Measurements from ENCODE around the gene WDR33. TPM values are rescaled to one million over a fixed set of nuclear protein-coding genes. Genes with fewer than 3 reads are reported as not detected.

Gene WDR33
- total and polyA plus RNA-seq, 2 of the 13 experiments (the other 11 are each of a cell fraction or from before 2014, with no cell fraction given), result 54.9 to 78.2 TPM

DNA sequence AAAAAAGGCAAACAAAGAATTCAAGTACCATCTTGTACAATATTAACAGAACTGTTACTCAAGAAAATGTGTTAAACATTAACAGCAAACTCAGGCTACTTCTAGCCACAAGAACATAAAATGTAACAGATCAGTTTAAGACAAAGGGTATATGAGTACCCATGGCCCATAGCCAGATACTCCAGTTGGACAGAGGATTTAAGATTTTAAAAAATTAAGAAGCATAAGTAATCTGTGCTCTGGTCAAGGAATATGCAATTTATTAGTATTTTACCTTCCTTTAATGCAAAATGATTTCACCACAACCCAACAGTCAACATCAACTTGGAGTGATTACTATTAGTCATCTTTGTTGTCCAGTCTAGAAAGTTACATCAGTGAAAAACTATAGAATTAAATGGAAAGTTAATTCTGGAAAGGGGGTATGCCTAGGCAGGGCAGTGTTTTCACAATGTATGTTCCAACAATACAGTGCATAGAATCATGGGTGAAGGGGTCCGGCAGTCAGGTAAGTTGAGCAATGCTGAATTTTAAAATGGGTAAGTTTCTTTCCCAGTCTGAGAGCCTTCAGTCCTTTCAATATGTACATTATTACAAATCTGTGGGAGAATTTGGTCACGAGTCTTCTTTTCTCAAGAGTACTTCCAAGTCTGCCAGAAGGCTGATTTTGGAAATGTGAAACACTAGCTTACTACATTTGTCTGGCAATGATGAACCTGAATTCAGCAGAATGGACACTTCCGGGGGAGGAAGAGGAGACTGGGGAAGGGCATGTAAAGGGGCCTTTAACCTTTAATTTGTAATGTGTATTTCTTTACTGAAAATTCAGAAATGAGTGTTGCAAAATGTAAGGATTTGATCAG is 75.2 kb downstream of the WDR33 start (continued):
- TF ChIP-seq, protein P1, sequence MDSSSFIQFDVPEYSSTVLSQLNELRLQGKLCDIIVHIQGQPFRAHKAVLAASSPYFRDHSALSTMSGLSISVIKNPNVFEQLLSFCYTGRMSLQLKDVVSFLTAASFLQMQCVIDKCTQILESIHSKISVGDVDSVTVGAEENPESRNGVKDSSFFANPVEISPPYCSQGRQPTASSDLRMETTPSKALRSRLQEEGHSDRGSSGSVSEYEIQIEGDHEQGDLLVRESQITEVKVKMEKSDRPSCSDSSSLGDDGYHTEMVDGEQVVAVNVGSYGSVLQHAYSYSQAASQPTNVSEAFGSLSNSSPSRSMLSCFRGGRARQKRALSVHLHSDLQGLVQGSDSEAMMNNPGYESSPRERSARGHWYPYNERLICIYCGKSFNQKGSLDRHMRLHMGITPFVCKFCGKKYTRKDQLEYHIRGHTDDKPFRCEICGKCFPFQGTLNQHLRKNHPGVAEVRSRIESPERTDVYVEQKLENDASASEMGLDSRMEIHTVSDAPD (CRISPR knock-in tag; IDR thresholded peaks at IDR 0.05), result no peak
- TF ChIP-seq FOXJ3 (CRISPR knock-in tag; IDR thresholded peaks at IDR 0.05; ENCODE audit: borderline replicate concordance), result peak; percentile 44; the same call in 1 of the 2 replicates
- no peak for TF ChIP-seq ZNF878 (CRISPR knock-in tag; IDR thresholded peaks at IDR 0.05)
- TF ChIP-seq GFI1 (CRISPR knock-in tag; IDR thresholded peaks at IDR 0.05; ENCODE audit: borderline replicate concordance), result 0 out of 2 replicates have a peak, but pooled peaks have one; percentile 19
- no peak for TF ChIP-seq FIP1L1 (IDR thresholded peaks at IDR 0.05; ENCODE audit: borderline replicate concordance, insufficient read depth, low read depth, low read length)
- TF ChIP-seq GATAD2A (CRISPR knock-in tag; IDR thresholded peaks at IDR 0.05), result peak; percentile 38
- TF ChIP-seq, protein P2, sequence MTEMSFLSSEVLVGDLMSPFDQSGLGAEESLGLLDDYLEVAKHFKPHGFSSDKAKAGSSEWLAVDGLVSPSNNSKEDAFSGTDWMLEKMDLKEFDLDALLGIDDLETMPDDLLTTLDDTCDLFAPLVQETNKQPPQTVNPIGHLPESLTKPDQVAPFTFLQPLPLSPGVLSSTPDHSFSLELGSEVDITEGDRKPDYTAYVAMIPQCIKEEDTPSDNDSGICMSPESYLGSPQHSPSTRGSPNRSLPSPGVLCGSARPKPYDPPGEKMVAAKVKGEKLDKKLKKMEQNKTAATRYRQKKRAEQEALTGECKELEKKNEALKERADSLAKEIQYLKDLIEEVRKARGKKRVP (CRISPR knock-in tag; IDR thresholded peaks at IDR 0.05), result peak in 1 of 2 experiments; percentile 77; a peak in 2 of 4 replicates
- TF ChIP-seq FOXP1 (IDR thresholded peaks at IDR 0.05), result 0 out of 2 replicates have a peak, but pooled peaks have one; percentile 21
- TF ChIP-seq FOXP1 (CRISPR knock-in tag; IDR thresholded peaks at IDR 0.05), result peak; percentile 55; the same call in 1 of the 2 replicates
- TF ChIP-seq GPN1 (CRISPR knock-in tag; IDR thresholded peaks at IDR 0.05; ENCODE audit: borderline replicate concordance), result no peak
- TF ChIP-seq SSRP1 (CRISPR knock-in tag; IDR thresholded peaks at IDR 0.05), result no peak
- no peak for TF ChIP-seq ZNF253 (CRISPR knock-in tag; IDR thresholded peaks at IDR 0.05; ENCODE audit: borderline replicate concordance)
- no peak for TF ChIP-seq NR2F1 (CRISPR knock-in tag; IDR thresholded peaks at IDR 0.05)
- TF ChIP-seq RBFOX2 (IDR thresholded peaks at IDR 0.05; ENCODE audit: low read depth, low read length), result no peak
- no peak for TF ChIP-seq ZMAT3 (CRISPR knock-in tag; conservative IDR thresholded peaks at IDR 0.05)
- 0 out of 2 replicates have a peak, but pooled peaks have one; percentile 11 for TF ChIP-seq EHMT2 (IDR thresholded peaks at IDR 0.05; ENCODE audit: borderline replicate concordance, low read depth, low read length)
- TF ChIP-seq CEBPB (IDR thresholded peaks at IDR 0.05; ENCODE audit: borderline replicate concordance, low read depth, low read length), result peak; percentile 20; the same call in 1 of the 2 replicates
- TF ChIP-seq KDM5A (IDR thresholded peaks at IDR 0.05; ENCODE audit: borderline replicate concordance, low read length), result 0 out of 2 replicates have a peak, but pooled peaks have one; percentile 5
- TF ChIP-seq U2AF2 (IDR thresholded peaks at IDR 0.05; ENCODE audit: low read depth, low read length), result no peak
- TF ChIP-seq ASH2L (IDR thresholded peaks at IDR 0.05; ENCODE audit: insufficient read length, low read depth, low read length), result no peak
- TF ChIP-seq, protein P3, sequence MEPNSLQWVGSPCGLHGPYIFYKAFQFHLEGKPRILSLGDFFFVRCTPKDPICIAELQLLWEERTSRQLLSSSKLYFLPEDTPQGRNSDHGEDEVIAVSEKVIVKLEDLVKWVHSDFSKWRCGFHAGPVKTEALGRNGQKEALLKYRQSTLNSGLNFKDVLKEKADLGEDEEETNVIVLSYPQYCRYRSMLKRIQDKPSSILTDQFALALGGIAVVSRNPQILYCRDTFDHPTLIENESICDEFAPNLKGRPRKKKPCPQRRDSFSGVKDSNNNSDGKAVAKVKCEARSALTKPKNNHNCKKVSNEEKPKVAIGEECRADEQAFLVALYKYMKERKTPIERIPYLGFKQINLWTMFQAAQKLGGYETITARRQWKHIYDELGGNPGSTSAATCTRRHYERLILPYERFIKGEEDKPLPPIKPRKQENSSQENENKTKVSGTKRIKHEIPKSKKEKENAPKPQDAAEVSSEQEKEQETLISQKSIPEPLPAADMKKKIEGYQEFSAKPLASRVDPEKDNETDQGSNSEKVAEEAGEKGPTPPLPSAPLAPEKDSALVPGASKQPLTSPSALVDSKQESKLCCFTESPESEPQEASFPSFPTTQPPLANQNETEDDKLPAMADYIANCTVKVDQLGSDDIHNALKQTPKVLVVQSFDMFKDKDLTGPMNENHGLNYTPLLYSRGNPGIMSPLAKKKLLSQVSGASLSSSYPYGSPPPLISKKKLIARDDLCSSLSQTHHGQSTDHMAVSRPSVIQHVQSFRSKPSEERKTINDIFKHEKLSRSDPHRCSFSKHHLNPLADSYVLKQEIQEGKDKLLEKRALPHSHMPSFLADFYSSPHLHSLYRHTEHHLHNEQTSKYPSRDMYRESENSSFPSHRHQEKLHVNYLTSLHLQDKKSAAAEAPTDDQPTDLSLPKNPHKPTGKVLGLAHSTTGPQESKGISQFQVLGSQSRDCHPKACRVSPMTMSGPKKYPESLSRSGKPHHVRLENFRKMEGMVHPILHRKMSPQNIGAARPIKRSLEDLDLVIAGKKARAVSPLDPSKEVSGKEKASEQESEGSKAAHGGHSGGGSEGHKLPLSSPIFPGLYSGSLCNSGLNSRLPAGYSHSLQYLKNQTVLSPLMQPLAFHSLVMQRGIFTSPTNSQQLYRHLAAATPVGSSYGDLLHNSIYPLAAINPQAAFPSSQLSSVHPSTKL (CRISPR knock-in tag; IDR thresholded peaks at IDR 0.05), result peak; percentile 41; the same call in 1 of the 2 replicates
- TF ChIP-seq MTF1 (CRISPR knock-in tag; IDR thresholded peaks at IDR 0.05), result no peak
- no peak for TF ChIP-seq ZSCAN21 (CRISPR knock-in tag; IDR thresholded peaks at IDR 0.05; ENCODE audit: borderline replicate concordance)
- TF ChIP-seq ZNF737 (CRISPR knock-in tag; IDR thresholded peaks at IDR 0.05; ENCODE audit: borderline replicate concordance), result no peak
